Measurements from ENCODE around the gene SPI1.

SPI1 gene

GRCh38 chr11:47359162-47359561 is 19.2 kb downstream of the SPI1 start:
- no peaks in the 10 kb centered on the region for H3K4me1 ChIP-seq (ENCODE audit: low read depth, poor library complexity, severe bottlenecking)
- no peak overlapping the region for H3K4me2 ChIP-seq
- no peak overlapping the region for H3K9ac ChIP-seq
- no peak overlapping the region for H3K4me3 ChIP-seq (IDR thresholded peaks at IDR 0.05; ENCODE audit: insufficient read depth, low read depth, low read length)
- TF ChIP-seq CTCF (conservative IDR thresholded peaks at IDR 0.05; ENCODE audit: low read depth, low read length), result no peak
- no peaks in the 10 kb centered on the region for H4K20me1 ChIP-seq (ENCODE audit: insufficient read depth)
- H3K27me3 ChIP-seq (ENCODE audit: insufficient read depth, low read depth), result no peaks in the 10 kb centered on the region
- H3K79me2 ChIP-seq (ENCODE audit: insufficient read depth, low read depth), result no peaks in the 10 kb centered on the region
- no peak overlapping the region for H2AFZ ChIP-seq (ENCODE audit: low read depth)
- H3K36me3 ChIP-seq (ENCODE audit: insufficient read depth), result no peaks in the 10 kb centered on the region
- H3K27ac ChIP-seq, result no peak overlapping the region

- Histone ChIP-seq H3K79me2 (ENCODE audit: insufficient read depth, low read depth) (no peaks in the 10 kb centered on the region), H3K4me1 (ENCODE audit: low read depth, poor library complexity, severe bottlenecking) (no peaks in the 10 kb centered on the region), H3K4me3 (IDR thresholded peaks at IDR 0.05; ENCODE audit: insufficient read depth, low read depth, low read length) (no peak overlapping the region), H3K27me3 (ENCODE audit: insufficient read depth, low read depth) (no peaks in the 10 kb centered on the region), H3K36me3 (ENCODE audit: insufficient read depth) (no peaks in the 10 kb centered on the region), H2AFZ (ENCODE audit: low read depth) (no peak overlapping the region), H3K9ac (no peak overlapping the region), H3K27ac (no peak overlapping the region), H3K4me2 (no peak overlapping the region), H4K20me1 (ENCODE audit: insufficient read depth) (no peaks in the 10 kb centered on the region)
- TF ChIP-seq CTCF (conservative IDR thresholded peaks at IDR 0.05; ENCODE audit: low read depth, low read length), result no peak
These were observed 19.7 kb downstream of the SPI1 start for GRCh38 chr11:47358731-47359051.

GRCh38 chr11:47357985-47358730 is 20.2 kb downstream of the SPI1 start:
- no peaks in the 10 kb centered on the region for H4K20me1 ChIP-seq (ENCODE audit: insufficient read depth)
- H3K4me3 ChIP-seq (IDR thresholded peaks at IDR 0.05; ENCODE audit: insufficient read depth, low read depth, low read length), result no peak overlapping the region
- H3K9ac ChIP-seq, result no peak overlapping the region
- no peaks in the 10 kb centered on the region for H3K79me2 ChIP-seq (ENCODE audit: insufficient read depth, low read depth)
- no peaks in the 10 kb centered on the region for H3K27me3 ChIP-seq (ENCODE audit: insufficient read depth, low read depth)
- no peaks in the 10 kb centered on the region for H3K4me1 ChIP-seq (ENCODE audit: low read depth, poor library complexity, severe bottlenecking)
- no peaks in the 10 kb centered on the region for H3K36me3 ChIP-seq (ENCODE audit: insufficient read depth)
- no peak overlapping the region for H2AFZ ChIP-seq (ENCODE audit: low read depth)
- TF ChIP-seq CTCF (conservative IDR thresholded peaks at IDR 0.05; ENCODE audit: low read depth, low read length), result no peak
- no peak overlapping the region for H3K4me2 ChIP-seq
- no peak overlapping the region for H3K27ac ChIP-seq

GRCh38 chr11:47356998-47357329 is 21.4 kb downstream of the SPI1 start:
- no peaks in the 10 kb centered on the region for H3K27me3 ChIP-seq (ENCODE audit: insufficient read depth, low read depth)

More at GRCh38 chr11:47356998-47357329, 21.4 kb downstream of the SPI1 start:
- no peak for TF ChIP-seq CTCF (conservative IDR thresholded peaks at IDR 0.05; ENCODE audit: low read depth, low read length)
- no peak overlapping the region for H3K27ac ChIP-seq
- no peak overlapping the region for H3K4me3 ChIP-seq (IDR thresholded peaks at IDR 0.05; ENCODE audit: insufficient read depth, low read depth, low read length)
- no peak overlapping the region for H3K4me2 ChIP-seq
- H3K4me1 ChIP-seq (ENCODE audit: low read depth, poor library complexity, severe bottlenecking), result no peaks in the 10 kb centered on the region
- no peaks in the 10 kb centered on the region for H4K20me1 ChIP-seq (ENCODE audit: insufficient read depth)
- no peak overlapping the region for H2AFZ ChIP-seq (ENCODE audit: low read depth)
- H3K79me2 ChIP-seq (ENCODE audit: insufficient read depth, low read depth), result no peaks in the 10 kb centered on the region
- no peaks in the 10 kb centered on the region for H3K36me3 ChIP-seq (ENCODE audit: insufficient read depth)
- H3K9ac ChIP-seq, result no peak overlapping the region

All from KMS-11 (cell line).